Measurements from ENCODE around the gene TPD52L1.

Gene TPD52L1

GRCh38 chr6:125310994-125311649 lies 157.5 kb downstream of the TPD52L1 start:
- TF ChIP-seq GATA3 (IDR thresholded peaks at IDR 0.05; ENCODE audit: low read depth, low read length) (no peak), GATA2 (IDR thresholded peaks at IDR 0.05; ENCODE audit: low read depth, low read length) (no peak)

- TF ChIP-seq GATA2 (IDR thresholded peaks at IDR 0.05; ENCODE audit: low read depth, low read length) = no peak
- no peak for TF ChIP-seq GATA3 (IDR thresholded peaks at IDR 0.05; ENCODE audit: low read depth, low read length)
Observed at GRCh38 chr6:125312478-125312877, 158.9 kb downstream of the TPD52L1 start.

GRCh38 chr6:125312950-125313349 lies 159.4 kb downstream of the TPD52L1 start:
- no peak for TF ChIP-seq GATA3 (IDR thresholded peaks at IDR 0.05; ENCODE audit: low read depth, low read length)
- TF ChIP-seq GATA2 (IDR thresholded peaks at IDR 0.05; ENCODE audit: low read depth, low read length) = no peak

Data from SH-SY5Y (cell line).